HG03064 (cell line): Measurements from ENCODE around the gene ADORA1.

Source experiments
- ATAC-seq: cut with Tn5 transposase; IDR thresholded peaks from one replicate; pipeline ENCODE4 v1.9.1; 2021; ENCODE audit warnings: low read depth; ENCODE audit not compliant: unreplicated experiment

Gene ADORA1

GRCh38 chr1:203153051-203153988 is 25.8 kb downstream of the ADORA1 start:
- no peak for ATAC-seq

DNA sequence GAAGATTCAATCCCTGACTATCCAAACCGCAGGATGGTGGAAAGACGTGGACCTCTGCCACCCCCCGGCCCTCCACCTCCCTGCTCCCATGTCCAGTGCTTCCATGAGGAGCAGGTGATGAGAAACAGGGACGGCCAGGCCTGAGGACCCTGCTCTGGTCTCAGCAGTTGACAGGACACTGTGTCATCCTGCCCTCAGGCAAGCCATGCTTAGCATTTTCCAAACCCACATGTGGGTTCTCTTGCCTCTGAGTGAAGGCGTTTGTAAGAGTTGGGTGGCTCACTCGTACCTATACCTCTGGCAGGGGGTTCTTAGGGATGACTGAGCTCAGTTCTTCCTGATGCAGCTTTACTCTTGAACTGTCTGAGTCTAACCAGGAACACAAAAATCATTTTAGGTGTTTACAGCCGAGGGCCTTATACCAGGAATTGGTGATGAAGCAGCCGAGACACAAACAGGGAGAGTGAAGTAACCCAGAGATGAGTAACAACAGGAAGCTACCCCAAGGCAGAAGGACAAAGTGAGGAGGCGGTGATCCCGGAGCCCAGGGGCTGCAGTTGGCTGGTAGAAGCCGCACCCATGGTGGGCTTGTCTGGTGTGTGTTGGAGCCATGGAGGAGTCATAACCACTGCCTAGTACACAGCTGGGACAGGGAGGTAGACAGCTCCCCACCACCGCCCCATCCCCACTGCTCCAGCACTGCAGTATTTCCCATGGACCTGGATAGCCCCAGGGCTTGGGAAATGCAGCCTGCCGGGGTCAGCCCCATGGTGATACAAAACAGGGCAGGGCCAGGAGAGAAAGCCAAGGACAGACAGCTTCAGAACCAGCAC is 26.7 kb downstream of the ADORA1 start:
- no peak for ATAC-seq

GRCh38 chr1:203156280-203156679 is 28.8 kb downstream of the ADORA1 start:
- ATAC-seq = no peak

DNA sequence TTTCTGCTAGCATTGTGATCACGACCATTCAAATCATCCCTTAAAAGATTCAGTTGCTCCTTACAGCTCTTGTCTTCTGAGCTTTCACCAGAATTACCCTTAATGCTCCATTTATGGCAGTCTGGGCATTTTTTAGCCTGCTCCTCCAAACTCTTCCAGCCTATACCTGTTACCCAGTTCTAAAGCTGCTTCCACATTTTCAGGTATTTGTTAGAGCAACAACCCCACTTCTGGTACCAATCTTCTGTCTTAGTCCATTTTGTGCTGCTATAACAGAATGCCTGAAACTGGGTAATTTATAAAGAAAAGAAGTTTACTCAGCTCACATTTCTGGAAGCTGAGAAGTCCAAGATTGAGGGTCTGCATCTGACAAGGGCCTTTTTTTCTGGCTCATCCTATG is 30.9 kb downstream of the ADORA1 start:
- no peak for ATAC-seq

DNA sequence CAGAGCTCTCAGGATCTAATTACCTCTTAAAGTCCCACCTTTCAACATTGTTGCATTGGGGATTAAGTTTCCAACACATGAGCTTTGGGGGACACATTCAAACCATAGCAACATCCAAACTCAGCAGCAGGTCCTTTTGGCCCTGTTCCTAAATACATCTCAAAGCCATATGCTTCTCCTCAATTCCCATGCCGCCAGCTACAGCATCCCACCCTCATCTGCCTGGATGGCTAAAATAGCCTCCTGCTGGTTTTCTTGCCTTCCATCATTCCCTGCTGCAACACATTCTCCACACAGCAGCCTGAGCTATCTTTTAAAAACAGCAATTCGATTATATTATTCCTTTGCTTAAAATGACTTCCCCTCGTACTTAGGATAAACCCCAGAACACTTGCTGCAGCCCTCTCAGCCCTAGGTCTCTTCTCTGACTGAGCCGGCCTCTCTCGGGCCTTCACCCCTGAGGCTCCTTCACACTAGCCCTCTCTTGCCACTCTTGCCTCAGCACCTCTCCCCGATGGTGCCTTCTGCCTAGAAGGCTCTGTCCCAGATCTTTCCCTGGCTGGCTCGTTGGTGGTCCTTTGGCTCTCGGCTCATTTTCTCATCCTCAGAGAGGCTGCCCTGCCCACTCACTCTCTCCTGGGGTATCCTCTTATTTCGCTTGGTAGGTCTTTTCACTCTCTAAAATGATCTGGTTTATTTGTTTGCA is 31.6 kb downstream of the ADORA1 start:
- no peak for ATAC-seq

DNA sequence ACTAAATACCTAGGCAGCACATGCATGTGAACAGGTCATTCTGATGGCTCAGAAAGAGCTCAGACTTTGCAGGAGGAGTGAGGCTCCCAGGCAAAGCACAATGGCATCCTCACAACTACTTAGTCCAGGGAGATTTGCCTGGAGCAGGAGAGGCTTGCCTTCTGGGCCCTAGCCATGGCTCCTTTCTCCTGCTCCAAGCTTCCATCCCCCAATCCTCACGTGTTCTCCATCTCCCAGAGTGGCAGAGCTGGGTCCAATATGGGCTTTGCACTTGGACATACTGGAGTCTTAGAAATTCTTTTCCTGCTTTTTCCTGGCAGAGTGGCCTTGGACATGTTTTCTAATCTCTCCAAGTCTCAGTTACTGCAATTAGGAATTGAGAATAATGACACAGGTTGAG is 32.3 kb downstream of the ADORA1 start:
- ATAC-seq = no peak

DNA sequence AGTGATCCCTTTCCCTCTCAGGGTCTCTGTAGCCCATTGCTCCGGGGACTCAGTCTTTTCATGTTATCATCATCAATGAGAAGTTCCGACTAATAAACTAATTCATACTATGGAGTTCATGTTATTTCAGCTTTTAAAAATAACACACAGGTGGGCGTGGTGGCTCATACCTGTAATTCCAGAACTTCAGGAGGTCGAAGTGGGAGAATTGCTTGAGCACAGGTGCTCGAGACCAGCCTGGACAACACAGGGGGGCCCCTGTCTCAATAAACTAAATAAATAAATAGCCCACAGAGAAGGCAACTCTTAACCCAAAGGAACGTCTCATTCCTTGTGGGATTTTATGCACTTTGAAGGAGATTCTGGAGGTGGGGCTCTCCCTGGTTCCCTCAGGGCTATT is 33.6 kb downstream of the ADORA1 start:
- no peak for ATAC-seq

DNA sequence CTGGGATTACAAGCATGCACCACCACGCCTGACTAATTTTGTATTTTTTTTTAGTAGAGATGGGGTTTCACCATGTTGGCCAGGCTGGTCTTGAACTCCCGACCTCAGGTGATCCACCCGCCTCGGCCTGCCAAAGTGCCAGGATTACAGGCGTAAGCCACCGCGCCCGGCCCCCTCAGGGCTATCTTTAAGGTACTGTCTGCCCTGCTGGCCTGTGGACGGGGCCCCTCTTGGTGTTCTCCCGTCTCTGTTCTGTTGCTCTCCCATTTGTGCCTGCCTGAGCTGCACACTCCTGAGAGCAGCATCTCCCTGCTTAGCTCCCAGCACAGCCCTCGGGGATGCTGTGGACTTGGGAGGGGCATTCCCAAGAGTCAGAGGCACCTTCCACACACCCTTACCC is 34.2 kb downstream of the ADORA1 start:
- ATAC-seq = no peak

DNA sequence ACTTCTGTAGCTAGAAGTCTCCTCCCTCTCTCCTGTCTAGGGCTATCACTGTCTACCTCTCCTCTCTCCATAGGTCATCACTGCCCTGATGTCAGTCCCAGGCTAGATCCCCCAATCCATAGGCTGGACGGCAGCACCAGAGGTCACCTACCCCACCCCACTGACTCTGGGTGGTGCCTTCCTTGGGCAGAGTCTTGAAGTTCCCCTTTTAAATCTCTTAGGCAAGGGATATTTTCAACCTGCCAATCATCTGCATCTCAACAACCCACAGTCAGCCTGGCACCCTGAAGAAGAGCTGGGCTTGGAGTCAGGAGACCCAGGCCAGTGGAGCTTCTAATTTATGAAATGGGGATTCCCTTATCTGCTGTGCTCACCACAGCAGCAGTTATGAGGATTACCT is 34.9 kb downstream of the ADORA1 start:
- no peak for ATAC-seq

GRCh38 chr1:203163891-203164635 is 36.5 kb downstream of the ADORA1 start:
- no peak for ATAC-seq

DNA sequence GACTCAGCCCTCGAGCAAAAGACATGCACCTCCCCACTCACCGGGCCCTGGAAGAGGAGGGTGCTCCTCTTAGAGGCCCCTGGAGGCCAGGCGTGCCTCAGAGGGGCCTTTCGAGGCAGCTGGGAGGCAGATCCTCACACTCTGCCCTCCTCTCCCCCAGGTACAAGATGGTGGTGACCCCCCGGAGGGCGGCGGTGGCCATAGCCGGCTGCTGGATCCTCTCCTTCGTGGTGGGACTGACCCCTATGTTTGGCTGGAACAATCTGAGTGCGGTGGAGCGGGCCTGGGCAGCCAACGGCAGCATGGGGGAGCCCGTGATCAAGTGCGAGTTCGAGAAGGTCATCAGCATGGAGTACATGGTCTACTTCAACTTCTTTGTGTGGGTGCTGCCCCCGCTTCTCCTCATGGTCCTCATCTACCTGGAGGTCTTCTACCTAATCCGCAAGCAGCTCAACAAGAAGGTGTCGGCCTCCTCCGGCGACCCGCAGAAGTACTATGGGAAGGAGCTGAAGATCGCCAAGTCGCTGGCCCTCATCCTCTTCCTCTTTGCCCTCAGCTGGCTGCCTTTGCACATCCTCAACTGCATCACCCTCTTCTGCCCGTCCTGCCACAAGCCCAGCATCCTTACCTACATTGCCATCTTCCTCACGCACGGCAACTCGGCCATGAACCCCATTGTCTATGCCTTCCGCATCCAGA is 37.7 kb downstream of the ADORA1 start:
- no peak for ATAC-seq

DNA sequence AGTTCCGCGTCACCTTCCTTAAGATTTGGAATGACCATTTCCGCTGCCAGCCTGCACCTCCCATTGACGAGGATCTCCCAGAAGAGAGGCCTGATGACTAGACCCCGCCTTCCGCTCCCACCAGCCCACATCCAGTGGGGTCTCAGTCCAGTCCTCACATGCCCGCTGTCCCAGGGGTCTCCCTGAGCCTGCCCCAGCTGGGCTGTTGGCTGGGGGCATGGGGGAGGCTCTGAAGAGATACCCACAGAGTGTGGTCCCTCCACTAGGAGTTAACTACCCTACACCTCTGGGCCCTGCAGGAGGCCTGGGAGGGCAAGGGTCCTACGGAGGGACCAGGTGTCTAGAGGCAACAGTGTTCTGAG is 38.3 kb downstream of the ADORA1 start:
- ATAC-seq = no peak

DNA sequence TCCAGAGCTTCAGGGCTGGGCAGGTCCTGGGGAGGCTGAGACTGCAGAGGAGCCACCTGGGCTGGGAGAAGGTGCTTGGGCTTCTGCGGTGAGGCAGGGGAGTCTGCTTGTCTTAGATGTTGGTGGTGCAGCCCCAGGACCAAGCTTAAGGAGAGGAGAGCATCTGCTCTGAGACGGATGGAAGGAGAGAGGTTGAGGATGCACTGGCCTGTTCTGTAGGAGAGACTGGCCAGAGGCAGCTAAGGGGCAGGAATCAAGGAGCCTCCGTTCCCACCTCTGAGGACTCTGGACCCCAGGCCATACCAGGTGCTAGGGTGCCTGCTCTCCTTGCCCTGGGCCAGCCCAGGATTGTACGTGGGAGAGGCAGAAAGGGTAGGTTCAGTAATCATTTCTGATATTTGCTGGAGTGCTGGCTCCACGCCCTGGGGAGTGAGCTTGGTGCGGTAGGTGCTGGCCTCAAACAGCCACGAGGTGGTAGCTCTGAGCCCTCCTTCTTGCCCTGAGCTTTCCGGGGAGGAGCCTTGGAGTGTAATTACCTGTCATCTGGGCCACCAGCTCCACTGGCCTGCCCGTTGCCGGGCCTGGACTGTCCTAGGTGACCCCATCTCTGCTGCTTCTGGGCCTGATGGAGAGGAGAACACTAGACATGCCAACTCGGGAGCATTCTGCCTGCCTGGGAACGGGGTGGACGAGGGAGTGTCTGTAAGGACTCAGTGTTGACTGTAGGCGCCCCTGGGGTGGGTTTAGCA is 38.8 kb downstream of the ADORA1 start:
- no peak for ATAC-seq

DNA sequence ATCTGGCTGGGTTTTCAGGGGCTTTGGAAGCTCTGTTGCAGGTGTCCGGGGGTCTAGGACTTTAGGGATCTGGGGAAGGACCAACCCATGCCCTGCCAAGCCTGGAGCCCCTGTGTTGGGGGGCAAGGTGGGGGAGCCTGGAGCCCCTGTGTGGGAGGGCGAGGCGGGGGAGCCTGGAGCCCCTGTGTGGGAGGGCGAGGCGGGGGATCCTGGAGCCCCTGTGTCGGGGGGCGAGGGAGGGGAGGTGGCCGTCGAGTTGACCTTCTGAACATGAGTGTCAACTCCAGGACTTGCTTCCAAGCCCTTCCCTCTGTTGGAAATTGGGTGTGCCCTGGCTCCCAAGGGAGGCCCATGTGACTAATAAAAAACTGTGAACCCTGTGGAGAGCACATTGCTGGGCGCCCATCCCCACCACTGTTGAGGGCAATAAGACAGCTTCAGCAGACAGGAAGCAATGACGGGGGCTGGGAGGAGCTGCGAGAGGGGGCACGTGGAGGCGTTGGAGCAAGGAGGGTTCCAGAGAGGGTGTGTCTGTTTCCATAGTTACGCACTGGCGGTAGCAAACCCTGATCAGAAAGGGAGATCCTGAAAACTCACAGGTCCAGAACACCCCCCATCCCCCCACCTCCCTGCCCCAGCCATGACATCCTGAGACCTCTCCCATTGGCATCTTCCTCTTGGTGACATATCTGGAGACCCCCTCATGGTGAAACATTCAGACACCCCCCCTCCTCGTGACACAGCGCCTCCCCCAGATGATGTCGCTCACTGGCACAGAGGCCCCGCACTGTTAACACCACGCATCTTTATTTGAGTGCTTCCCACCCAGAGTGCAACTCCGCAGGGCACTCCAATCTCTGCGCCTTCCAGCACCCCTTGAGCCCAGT is 39.7 kb downstream of the ADORA1 start:
- ATAC-seq = no peak

DNA sequence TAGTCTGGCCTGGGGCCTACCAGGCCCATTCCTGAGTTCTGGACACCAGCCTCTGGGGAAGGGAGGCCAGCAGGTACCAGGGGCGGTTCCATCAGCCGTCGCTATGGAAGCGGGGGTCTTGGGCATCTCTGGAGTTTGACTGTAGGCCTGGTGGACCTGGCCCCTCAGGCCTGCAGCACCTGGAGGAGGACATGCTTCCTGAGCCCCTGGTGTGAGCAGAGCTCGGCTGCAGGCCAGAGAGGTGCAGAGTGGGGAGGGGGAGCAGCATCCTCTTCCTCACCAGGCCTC is 40.3 kb downstream of the ADORA1 start:
- no peak for ATAC-seq

GRCh38 chr1:203168256-203168786 is 40.8 kb downstream of the ADORA1 start:
- no peak for ATAC-seq

GRCh38 chr1:203168991-203169390 is 41.5 kb downstream of the ADORA1 start:
- no peak for ATAC-seq
